Measurements from ENCODE around the gene BCKDHA. TPM values are rescaled to one million over a fixed set of nuclear protein-coding genes. Genes with fewer than 3 reads are reported as not detected.
"Not testable (repeated sequence)": the region's sequence is repeated elsewhere in the genome, so short reads cannot be mapped to it uniquely, and the experiment has no call there.

BCKDHA gene
- total RNA-seq, 1 donor, result 15.3 TPM

DNA sequence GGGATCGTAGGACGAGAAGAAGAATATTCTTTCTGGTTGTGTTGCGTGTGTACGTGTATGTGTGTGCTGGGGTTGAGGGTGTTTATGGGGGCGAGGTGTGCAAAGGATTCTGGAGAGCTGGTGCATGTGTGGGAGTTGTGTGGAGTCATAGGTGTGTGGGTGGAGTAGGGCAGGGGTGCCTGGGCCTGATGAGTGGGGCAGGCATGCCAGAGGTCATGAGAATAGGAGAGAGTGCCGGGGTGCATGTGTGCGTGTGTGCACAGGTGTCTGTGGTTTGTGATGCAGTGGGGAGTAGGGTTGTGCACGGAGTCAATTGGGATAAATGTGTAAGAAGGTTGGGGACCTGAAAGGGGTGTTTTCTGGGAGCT is 20.6 kb upstream of the BCKDHA start:
- H3K4me3 ChIP-seq (ENCODE audit: low read depth, low read length), result peak overlapping the region; percentile 66
- DNase-seq (ENCODE audit: low read depth), result no peak

DNA sequence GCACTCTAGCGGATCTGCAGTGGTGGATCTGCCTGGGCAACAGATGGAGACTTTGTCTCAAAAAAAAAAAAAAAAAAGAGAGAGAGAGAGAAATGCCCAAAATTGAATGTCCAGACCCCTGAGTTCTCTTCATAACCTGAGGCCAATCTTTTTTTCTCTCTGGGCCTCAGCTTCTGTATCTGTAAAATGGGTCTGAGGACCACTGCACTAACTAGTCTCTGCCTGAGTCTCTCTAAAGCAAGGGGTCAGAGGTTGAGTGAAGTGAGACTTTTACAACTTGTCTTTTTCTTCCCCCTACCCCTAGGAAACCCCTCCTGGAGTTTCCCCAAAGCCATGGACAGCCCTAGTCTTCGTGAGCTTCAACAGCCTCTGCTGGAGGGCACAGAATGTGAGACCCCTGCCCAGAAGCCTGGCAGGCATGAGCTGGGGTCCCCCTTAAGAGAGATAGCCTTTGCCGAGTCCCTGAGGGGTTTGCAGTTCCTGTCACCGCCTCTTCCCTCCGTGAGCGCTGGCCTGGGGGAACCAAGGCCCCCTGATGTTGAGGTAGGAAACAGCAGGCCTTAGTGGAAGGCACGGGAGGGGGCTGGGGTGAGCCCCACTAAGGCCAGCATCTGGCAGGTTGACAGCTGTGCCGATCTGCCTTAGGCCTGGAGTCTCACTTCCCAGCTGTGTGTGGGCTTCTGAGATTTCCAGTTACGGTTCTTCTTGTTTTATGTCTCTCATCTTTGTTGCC is 19.5 kb upstream of the BCKDHA start:
- no peak overlapping the region for H3K4me3 ChIP-seq (ENCODE audit: low read depth, low read length)
- DNase-seq (ENCODE audit: low read depth), result no peak
- TF ChIP-seq, protein P1, sequence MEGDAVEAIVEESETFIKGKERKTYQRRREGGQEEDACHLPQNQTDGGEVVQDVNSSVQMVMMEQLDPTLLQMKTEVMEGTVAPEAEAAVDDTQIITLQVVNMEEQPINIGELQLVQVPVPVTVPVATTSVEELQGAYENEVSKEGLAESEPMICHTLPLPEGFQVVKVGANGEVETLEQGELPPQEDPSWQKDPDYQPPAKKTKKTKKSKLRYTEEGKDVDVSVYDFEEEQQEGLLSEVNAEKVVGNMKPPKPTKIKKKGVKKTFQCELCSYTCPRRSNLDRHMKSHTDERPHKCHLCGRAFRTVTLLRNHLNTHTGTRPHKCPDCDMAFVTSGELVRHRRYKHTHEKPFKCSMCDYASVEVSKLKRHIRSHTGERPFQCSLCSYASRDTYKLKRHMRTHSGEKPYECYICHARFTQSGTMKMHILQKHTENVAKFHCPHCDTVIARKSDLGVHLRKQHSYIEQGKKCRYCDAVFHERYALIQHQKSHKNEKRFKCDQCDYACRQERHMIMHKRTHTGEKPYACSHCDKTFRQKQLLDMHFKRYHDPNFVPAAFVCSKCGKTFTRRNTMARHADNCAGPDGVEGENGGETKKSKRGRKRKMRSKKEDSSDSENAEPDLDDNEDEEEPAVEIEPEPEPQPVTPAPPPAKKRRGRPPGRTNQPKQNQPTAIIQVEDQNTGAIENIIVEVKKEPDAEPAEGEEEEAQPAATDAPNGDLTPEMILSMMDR (IDR thresholded peaks at IDR 0.05; ENCODE audit: insufficient read depth, low read length), result no peak

More for the DNA sequence above, 20.6 kb upstream of the BCKDHA start:
- TF ChIP-seq, protein P1 (IDR thresholded peaks at IDR 0.05; ENCODE audit: insufficient read depth, low read length), result no peak

- H3K4me3 ChIP-seq (ENCODE audit: low read depth, low read length); DNase-seq (ENCODE audit: low read depth): not testable (repeated sequence)
Observed at GRCh38 chr19:41381536-41381935, 16.1 kb upstream of the BCKDHA start.

DNA sequence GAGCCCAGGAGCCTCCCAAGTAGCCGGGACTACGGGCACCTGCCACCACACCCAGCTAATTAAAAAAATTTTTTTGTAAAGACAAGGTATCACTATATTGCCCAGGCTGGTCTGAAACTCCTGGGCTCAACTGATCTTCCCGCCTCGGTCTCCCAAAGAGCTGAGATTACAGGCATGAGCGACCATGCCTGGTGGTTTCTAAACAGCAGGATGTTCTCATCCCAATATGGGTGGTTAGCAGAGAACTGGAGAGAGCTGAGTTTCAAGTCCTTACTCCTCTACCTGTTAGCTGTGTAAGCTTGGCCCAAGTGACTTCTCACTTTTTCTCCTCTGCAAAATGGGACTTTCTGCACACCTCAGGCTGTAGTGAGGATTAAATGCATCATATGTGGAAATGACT is 13.3 kb upstream of the BCKDHA start:
- H3K4me3 ChIP-seq (ENCODE audit: low read depth, low read length), result no peak overlapping the region
- TF ChIP-seq, protein P1 (IDR thresholded peaks at IDR 0.05; ENCODE audit: insufficient read depth, low read length), result no peak
- no peak for DNase-seq (ENCODE audit: low read depth)

GRCh38 chr19:41386442-41386841 is 11.2 kb upstream of the BCKDHA start:
- DNase-seq (ENCODE audit: low read depth), result no peak
- TF ChIP-seq, protein P1 (IDR thresholded peaks at IDR 0.05; ENCODE audit: insufficient read depth, low read length), result no peak
- H3K4me3 ChIP-seq (ENCODE audit: low read depth, low read length), result no peak overlapping the region

DNA sequence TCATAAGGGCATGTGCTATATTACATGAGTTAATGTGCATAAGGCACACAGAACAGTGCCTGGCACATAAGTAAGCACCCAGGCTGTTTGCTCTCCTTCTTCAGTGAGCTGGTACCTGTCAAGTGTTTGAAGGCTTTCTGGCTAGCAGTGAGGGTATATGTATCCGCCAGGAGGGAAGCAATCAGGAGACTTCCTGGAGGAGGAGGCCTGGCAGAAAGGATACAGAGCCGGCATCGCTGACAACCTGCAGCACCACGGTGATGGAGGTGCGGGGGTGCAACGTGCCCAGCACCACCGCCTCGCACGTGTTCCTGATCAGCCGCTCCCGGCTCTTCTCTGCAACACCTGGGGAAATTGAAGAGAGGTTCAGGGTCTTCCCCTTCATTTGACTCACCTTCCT is 6.0 kb upstream of the BCKDHA start:
- no peak for DNase-seq (ENCODE audit: low read depth)
- TF ChIP-seq, protein P1 (IDR thresholded peaks at IDR 0.05; ENCODE audit: insufficient read depth, low read length), result no peak
- H3K4me3 ChIP-seq (ENCODE audit: low read depth, low read length), result no peak overlapping the region

- TF ChIP-seq, protein P1 (IDR thresholded peaks at IDR 0.05; ENCODE audit: insufficient read depth, low read length), result no peak
- DNase-seq (ENCODE audit: low read depth), result no peak
- no peak overlapping the region for H3K4me3 ChIP-seq (ENCODE audit: low read depth, low read length)
Observed at GRCh38 chr19:41392775-41393174, 4.8 kb upstream of the BCKDHA start.

Measured in fibroblast of the aortic adventitia (primary cell).